Kasumi-1 (cell line): ENCODE measurements around the gene NCK1.

ENCODE experiments used
- DNase-seq, 2 experiments: peaks; one replicate each; lab custom pipeline; 2025; lab: John Stamatoyannopoulos, UW

NCK1 gene

GRCh38 chr3:136988651-136989050 is 126.6 kb downstream of the NCK1 start:
- no peak for DNase-seq

- no peak for DNase-seq
Observed at GRCh38 chr3:136989781-136990524, 127.9 kb downstream of the NCK1 start.

- DNase-seq, result no peak
Observed at GRCh38 chr3:136990826-136991225, 128.8 kb downstream of the NCK1 start.

- no peak for DNase-seq
Observed at GRCh38 chr3:136992115-136992514, 130.1 kb downstream of the NCK1 start.

- no peak for DNase-seq
Observed at GRCh38 chr3:136994772-136995516, 132.9 kb downstream of the NCK1 start.

GRCh38 chr3:136995652-136996051 is 133.6 kb downstream of the NCK1 start:
- no peak for DNase-seq
